Esophagus muscularis mucosa (tissue), 4 donors: ENCODE data around the gene GBA2. TPM values are rescaled to one million over a fixed set of nuclear protein-coding genes. Genes with fewer than 3 reads are reported as not detected.

ENCODE experiments used
- DNase-seq: peaks from one replicate; pipeline ENCODE4 v3.0.0-alpha.2; 2017; ENCODE audit errors: extremely low spot score
- H3K27ac ChIP-seq, 4 donors: fragments of 200-600 bp; sonication (generic); replicated peaks in 1 of 4; 1 replicate in 3 of 4; 2 replicates in 1 of 4; pipeline ENCODE4 v1.5.1; 2016 to 2019; ENCODE audit warnings: mild to moderate bottlenecking in 1 of 4
- H3K27me3 ChIP-seq, 4 donors: fragments of 200-600 bp; sonication (generic); one replicate each; pipeline versions ENCODE4 v1.5.1 to v1.6.0; 2016 to 2019
- H3K36me3 ChIP-seq, 4 donors: fragments of 200-600 bp; sonication (generic); one replicate each; pipeline ENCODE4 v1.5.1; 2016 to 2019
- H3K4me1 ChIP-seq, 4 donors: fragments of 200-600 bp; sonication (generic); one replicate each; pipeline ENCODE4 v1.5.1; 2016 to 2019
- H3K4me3 ChIP-seq, 4 donors: fragments of 200-600 bp; sonication (generic); 1 replicate in 2 of 4; 2 replicates in 2 of 4; pipeline ENCODE4 v1.5.1; 2016 to 2019; ENCODE audit warnings: mild to moderate bottlenecking in 4 of 4, moderate library complexity in 1 of 4
- H3K9me3 ChIP-seq, 4 donors: fragments of 200-600 bp; sonication (generic); 1 replicate in 3 of 4; 2 replicates in 1 of 4; pipeline ENCODE4 v1.5.1; 2016 to 2019
- EP300 ChIP-seq: sonication (generic); formaldehyde crosslinking; IDR thresholded peaks from one replicate; pipeline ENCODE4 v1.6.1; 2017; ENCODE audit warnings: antibody characterized with exemption
- POLR2A ChIP-seq: fragments of 450-650 bp; IDR thresholded peaks from one replicate; pipeline ENCODE4 v1.6.1; 2017; ENCODE audit warnings: antibody characterized with exemption, moderate library complexity, mild to moderate bottlenecking, low read depth
- POLR2AphosphoS5 ChIP-seq, 2 donors: sonication (generic); formaldehyde crosslinking; IDR thresholded peaks; one replicate each; pipeline ENCODE4 v1.6.1; 2017; ENCODE audit warnings: antibody characterized with exemption in 2 of 2
- WGBS: methylation state at CpG from one replicate; pipeline ENCODE4 v1.1.5; 2018; 5-methylcytosine and 5-hydroxymethylcytosine counted together
- intact Hi-C: fragments of 100-400 bp; cut with DNase I; formaldehyde crosslinking; loops from one replicate; pipeline ENCODE4 v1.15.1; 2023
- total RNA-seq, 4 donors: library from RNA; depleted of rRNA; stranded (reverse); fragments of >200 nt; gene quantifications; one replicate each; pipeline versions ENCODE4 v1.1.0 to v1.2.1, GENCODE V29; 2016
- TF ChIP-seq, protein P1 (sequence below), 3 experiments: fragments of 200-600 bp in 2 of 3; fragments of 450-650 bp in 1 of 3; sonication (generic) in 2 of 3; IDR thresholded peaks; one replicate each; pipeline ENCODE4 v1.5.1; 2017 to 2019; ENCODE audit warnings: antibody characterized with exemption in 3 of 3, mild to moderate bottlenecking in 2 of 3, moderate library complexity in 1 of 3

The GBA2 gene
- total RNA-seq, 4 donors from 2014 or later = 44.0 to 67.8 (median 55.5) TPM

DNA sequence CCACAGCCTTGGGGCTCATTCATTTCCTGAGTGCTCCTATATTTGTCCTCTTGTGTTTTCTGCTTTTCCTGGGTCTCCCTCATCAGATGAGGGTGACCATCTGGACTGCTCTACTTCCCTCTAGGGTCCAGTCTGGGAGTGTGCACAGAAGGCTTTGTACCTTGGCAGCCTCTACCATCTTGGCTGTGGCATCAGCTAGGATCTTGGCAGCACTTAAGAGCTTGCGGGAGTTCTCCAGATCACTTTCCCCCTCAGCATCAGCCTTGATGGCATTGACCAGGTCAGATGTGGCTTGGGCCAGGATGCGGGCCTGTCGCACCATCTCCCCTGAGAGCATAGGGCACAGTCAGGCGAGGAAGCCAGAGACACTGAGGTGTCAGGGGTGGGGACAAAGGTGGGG, 32.8 kb downstream of the GBA2 start:
- intact Hi-C loops = no loop called here
- TF ChIP-seq EP300 (no peak), POLR2AphosphoS5 (IDR thresholded peaks at IDR 0.05) (peak; percentile 56 to 57), POLR2A (no peak)
- TF ChIP-seq, protein P1, sequence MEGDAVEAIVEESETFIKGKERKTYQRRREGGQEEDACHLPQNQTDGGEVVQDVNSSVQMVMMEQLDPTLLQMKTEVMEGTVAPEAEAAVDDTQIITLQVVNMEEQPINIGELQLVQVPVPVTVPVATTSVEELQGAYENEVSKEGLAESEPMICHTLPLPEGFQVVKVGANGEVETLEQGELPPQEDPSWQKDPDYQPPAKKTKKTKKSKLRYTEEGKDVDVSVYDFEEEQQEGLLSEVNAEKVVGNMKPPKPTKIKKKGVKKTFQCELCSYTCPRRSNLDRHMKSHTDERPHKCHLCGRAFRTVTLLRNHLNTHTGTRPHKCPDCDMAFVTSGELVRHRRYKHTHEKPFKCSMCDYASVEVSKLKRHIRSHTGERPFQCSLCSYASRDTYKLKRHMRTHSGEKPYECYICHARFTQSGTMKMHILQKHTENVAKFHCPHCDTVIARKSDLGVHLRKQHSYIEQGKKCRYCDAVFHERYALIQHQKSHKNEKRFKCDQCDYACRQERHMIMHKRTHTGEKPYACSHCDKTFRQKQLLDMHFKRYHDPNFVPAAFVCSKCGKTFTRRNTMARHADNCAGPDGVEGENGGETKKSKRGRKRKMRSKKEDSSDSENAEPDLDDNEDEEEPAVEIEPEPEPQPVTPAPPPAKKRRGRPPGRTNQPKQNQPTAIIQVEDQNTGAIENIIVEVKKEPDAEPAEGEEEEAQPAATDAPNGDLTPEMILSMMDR (IDR thresholded peaks at IDR 0.05) = peak in 2 of 3 experiments; percentile 42 to 52
- Histone ChIP-seq H3K27me3 (no peaks in the 10 kb centered on the region), H3K4me1 (peaks cover 0 to 37% (median 26%) of the 10 kb centered on the region in 4 donors), H3K36me3 (peaks cover 98 to 100% (median 99%) of the 10 kb centered on the region in 4 donors), H3K4me3 (no peak overlapping the region), H3K27ac (peak overlapping the region; percentile 71 to 98 (median 76)), H3K9me3 (no peaks in the 10 kb centered on the region)
- DNase-seq = no peak
- WGBS = 84% methylated on average over 4 of the region's 4 CpGs

GRCh38 chr9:35714579-35715252, 34.3 kb downstream of the GBA2 start:
- 87% methylated on average over 10 of the region's 13 CpGs for WGBS
- intact Hi-C loops = no loop called here
- H3K4me3 ChIP-seq = no peak overlapping the region
- H3K9me3 ChIP-seq = no peaks in the 10 kb centered on the region
- H3K27ac ChIP-seq = peak overlapping the region; percentile 71 to 98 (median 76)
- no peaks in the 10 kb centered on the region for H3K27me3 ChIP-seq
- peaks cover 98 to 100% (median 99%) of the 10 kb centered on the region in 4 donors for H3K36me3 ChIP-seq
- TF ChIP-seq EP300 = no peak
- TF ChIP-seq POLR2A = no peak
- no peak for TF ChIP-seq POLR2AphosphoS5 (IDR thresholded peaks at IDR 0.05)
- TF ChIP-seq, protein P1 (IDR thresholded peaks at IDR 0.05) = no peak
- H3K4me1 ChIP-seq = peaks cover 0 to 46% (median 26%) of the 10 kb centered on the region in 4 donors
- no peak for DNase-seq

GRCh38 chr9:35714123-35714522, 34.9 kb downstream of the GBA2 start:
- H3K9me3 ChIP-seq = no peaks in the 10 kb centered on the region
- intact Hi-C loops = no loop called here
- 94% methylated on average over 5 of the region's 6 CpGs for WGBS
- H3K27ac ChIP-seq = peak overlapping the region; percentile 71 to 98 (median 76)
- peaks cover 96 to 100% (median 99%) of the 10 kb centered on the region in 4 donors for H3K36me3 ChIP-seq
- no peaks in the 10 kb centered on the region for H3K27me3 ChIP-seq
- no peak for DNase-seq
- TF ChIP-seq, protein P1 (IDR thresholded peaks at IDR 0.05) = no peak
- peak; percentile 7 to 45 for TF ChIP-seq POLR2AphosphoS5 (IDR thresholded peaks at IDR 0.05)
- no peak overlapping the region for H3K4me3 ChIP-seq
- H3K4me1 ChIP-seq = peaks cover 0 to 46% (median 26%) of the 10 kb centered on the region in 4 donors

- Histone ChIP-seq H3K27ac (peak overlapping the region; percentile 71 to 98 (median 76)), H3K9me3 (no peaks in the 10 kb centered on the region), H3K27me3 (no peaks in the 10 kb centered on the region), H3K36me3 (peaks cover 96 to 100% (median 99%) of the 10 kb centered on the region in 4 donors), H3K4me1 (peaks cover 0 to 46% (median 26%) of the 10 kb centered on the region in 4 donors), H3K4me3 (no peak overlapping the region)
- intact Hi-C loops = no loop called here
- DNase-seq = no peak
- WGBS = 95% methylated on average over 3 of the region's 3 CpGs
- TF ChIP-seq, protein P1 (IDR thresholded peaks at IDR 0.05) = no peak
- TF ChIP-seq POLR2A (no peak), EP300 (no peak), POLR2AphosphoS5 (IDR thresholded peaks at IDR 0.05) (no peak)
Observed at GRCh38 chr9:35713578-35713977, 35.5 kb downstream of the GBA2 start.
